Peyer's patch (tissue), 4 donors: Measurements from ENCODE around the gene GOLPH3.

Source experiments
- POLR2A ChIP-seq, 2 donors: fragments of 450-650 bp; IDR thresholded peaks; one replicate each; pipeline ENCODE4 v1.5.1; 2017; ENCODE audit warnings: antibody characterized with exemption in 2 of 2, mild to moderate bottlenecking in 2 of 2, moderate library complexity in 2 of 2
- TF ChIP-seq, protein P1 (sequence below), 6 experiments: fragments of 450-650 bp in 4 of 6; fragments of 200-600 bp in 2 of 6; sonication (generic) in 1 of 6; IDR thresholded peaks; one replicate each; pipeline ENCODE4 v1.5.1; 2017 to 2019; ENCODE audit warnings: antibody characterized with exemption in 6 of 6, mild to moderate bottlenecking in 3 of 6, moderate library complexity in 1 of 6

DNA sequence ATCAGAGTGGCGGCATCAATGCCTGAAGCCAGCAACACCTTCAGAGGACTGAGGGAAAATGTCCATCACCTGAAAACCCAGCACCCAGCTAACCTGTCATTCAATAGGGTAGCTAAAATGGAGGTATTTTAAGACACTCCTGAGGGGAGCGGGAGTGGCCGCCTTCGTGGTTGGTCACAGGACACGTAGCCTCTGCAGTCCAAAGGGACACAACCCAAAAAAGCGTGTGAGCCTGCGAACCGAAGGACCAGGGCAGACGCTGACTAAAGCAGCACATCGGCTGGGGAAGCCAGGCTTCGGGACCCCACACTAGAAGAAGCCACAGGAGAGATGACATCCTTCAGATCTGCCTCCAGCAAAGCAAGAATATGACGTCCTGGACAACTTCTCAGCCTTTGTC is 70.6 kb downstream of the GOLPH3 start:
- TF ChIP-seq, protein P1, sequence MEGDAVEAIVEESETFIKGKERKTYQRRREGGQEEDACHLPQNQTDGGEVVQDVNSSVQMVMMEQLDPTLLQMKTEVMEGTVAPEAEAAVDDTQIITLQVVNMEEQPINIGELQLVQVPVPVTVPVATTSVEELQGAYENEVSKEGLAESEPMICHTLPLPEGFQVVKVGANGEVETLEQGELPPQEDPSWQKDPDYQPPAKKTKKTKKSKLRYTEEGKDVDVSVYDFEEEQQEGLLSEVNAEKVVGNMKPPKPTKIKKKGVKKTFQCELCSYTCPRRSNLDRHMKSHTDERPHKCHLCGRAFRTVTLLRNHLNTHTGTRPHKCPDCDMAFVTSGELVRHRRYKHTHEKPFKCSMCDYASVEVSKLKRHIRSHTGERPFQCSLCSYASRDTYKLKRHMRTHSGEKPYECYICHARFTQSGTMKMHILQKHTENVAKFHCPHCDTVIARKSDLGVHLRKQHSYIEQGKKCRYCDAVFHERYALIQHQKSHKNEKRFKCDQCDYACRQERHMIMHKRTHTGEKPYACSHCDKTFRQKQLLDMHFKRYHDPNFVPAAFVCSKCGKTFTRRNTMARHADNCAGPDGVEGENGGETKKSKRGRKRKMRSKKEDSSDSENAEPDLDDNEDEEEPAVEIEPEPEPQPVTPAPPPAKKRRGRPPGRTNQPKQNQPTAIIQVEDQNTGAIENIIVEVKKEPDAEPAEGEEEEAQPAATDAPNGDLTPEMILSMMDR (IDR thresholded peaks at IDR 0.05): no peak
- TF ChIP-seq POLR2A (IDR thresholded peaks at IDR 0.05): no peak
